GM12892 (cell line): ENCODE results near the gene CCNF. TPM values are rescaled to one million over a fixed set of nuclear protein-coding genes. Genes with fewer than 3 reads are reported as not detected.
"Not testable (repeated sequence)": the region's sequence is repeated elsewhere in the genome, so short reads cannot be mapped to it uniquely, and the experiment has no call there.

ENCODE experiments used
- DNase-seq: peaks from one replicate; pipeline ENCODE4 v3.0.0; 2011; ENCODE audit not compliant: insufficient read length
- FAIRE-seq: peaks from 2 replicates; lab custom pipeline; 2011; peaks lifted over from hg19 to GRCh38; lab: Jason Lieb, UNC
- POLR2A ChIP-seq: IDR thresholded peaks from 2 replicates; pipeline ENCODE4 v1.6.1; 2011; ENCODE audit warnings: low read depth, low read length, control low read depth
- POLR2AphosphoS5 ChIP-seq: IDR thresholded peaks from 2 replicates; pipeline ENCODE4 v1.6.1; 2011; ENCODE audit warnings: low read depth, low read length, control low read depth
- TAF1 ChIP-seq: IDR thresholded peaks from 2 replicates; pipeline ENCODE4 v1.6.1; 2011; ENCODE audit warnings: low read depth, mild to moderate bottlenecking, control low read depth, low read length, borderline replicate concordance
- polyA plus RNA-seq: library from polyadenylated mRNA; unstranded; fragments of >200 nt; gene quantifications from one replicate; pipeline ENCODE4 v1.2.1, GENCODE V29; 2012; ENCODE audit warnings: missing spikeins, inconsistent platforms; ENCODE audit not compliant: missing spikeins

CCNF gene, protein sequence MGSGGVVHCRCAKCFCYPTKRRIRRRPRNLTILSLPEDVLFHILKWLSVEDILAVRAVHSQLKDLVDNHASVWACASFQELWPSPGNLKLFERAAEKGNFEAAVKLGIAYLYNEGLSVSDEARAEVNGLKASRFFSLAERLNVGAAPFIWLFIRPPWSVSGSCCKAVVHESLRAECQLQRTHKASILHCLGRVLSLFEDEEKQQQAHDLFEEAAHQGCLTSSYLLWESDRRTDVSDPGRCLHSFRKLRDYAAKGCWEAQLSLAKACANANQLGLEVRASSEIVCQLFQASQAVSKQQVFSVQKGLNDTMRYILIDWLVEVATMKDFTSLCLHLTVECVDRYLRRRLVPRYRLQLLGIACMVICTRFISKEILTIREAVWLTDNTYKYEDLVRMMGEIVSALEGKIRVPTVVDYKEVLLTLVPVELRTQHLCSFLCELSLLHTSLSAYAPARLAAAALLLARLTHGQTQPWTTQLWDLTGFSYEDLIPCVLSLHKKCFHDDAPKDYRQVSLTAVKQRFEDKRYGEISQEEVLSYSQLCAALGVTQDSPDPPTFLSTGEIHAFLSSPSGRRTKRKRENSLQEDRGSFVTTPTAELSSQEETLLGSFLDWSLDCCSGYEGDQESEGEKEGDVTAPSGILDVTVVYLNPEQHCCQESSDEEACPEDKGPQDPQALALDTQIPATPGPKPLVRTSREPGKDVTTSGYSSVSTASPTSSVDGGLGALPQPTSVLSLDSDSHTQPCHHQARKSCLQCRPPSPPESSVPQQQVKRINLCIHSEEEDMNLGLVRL
- polyA plus RNA-seq: 8.1 TPM

DNA sequence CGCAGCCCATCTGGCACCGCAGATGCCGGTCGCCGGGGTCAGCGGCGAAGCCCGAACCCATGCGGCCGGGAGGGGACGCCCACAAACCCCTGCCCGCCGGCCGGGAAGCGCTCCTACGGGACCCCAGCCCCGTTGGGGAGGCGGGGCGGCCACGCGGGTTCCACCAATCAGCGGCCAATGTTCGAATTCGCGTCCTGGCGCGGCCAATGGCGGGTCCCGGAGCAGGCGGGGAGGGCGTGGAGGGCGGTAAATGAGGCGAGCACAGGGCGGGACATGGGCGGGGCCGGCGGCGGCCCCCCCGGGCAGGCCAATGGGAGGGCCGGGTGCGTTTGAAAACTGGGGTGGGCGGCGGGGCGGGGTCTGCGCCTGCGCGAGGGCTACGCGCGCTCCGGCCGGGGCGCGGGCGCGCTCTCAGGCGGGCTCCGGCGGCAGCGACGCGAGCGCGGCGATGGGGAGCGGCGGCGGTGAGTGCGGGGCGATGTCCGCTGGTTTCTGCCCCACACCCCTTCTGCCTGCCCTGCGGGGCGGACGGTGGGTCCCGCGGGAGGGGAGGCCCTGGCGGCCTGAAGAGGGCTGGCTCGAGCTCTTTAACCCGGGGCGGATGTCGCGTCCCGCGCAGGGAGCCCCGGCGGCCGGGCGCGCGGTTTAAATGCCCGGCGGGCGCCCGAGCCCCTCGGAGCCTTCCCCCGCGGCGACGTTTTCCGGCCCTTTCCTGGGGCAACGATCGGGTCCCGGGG lies at the start of gene CCNF:
Gene CCNF (plus strand): TSS at position 414 of the 737 bp plus-strand sequence. CDS start 35 bp downstream, at position 449.
- FAIRE-seq (peak; percentile 98), DNase-seq (peak; percentile 99)
- TF ChIP-seq POLR2AphosphoS5 (0 out of 2 replicates have a peak, but pooled peaks have one; percentile 41), POLR2A (peak; percentile 62; the same call in 1 of the 2 replicates), TAF1 (0 out of 2 replicates have a peak, but pooled peaks have one; percentile 22)

DNA sequence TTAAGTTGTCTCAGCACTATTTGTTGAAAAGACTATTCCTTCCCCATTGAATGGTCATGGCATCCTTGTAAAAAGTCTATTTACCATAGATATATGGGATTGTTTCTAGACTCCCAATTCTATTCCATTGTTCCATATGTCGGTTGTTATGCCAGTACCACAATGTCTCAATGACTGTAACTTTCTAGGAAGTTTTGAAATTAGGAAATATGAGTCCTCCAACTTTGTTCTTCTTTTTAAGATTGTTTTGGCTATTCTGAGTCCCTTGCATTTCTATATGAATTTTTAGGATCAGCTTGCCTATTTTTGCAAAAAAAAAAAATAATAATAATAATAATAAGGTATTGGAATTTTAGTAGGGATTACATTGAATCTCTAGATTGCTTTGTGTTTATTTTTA lies 45.7 kb upstream of the CCNF start:
- FAIRE-seq (no peak), DNase-seq (no peak)
- TF ChIP-seq POLR2AphosphoS5 (no peak), POLR2A (no peak), TAF1 (no peak)

DNA sequence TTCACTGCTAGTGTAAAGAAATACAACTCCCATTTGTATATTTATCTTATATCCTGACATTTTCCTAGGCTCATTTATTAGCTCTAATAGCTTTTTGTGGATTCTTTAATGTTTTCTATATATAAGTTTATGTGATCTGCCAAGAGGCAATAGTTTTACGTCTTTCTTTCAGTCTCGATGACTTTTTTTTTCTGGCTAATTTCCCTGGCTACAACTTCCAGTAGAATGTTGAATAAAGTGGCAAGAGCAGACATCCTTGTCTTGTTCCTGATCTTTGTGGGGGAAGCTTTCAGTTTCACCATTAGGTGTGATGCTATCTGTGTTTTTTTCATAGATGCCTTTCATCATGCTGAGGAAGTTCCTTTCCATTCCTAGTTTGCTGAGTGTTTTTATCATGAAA lies 44.8 kb upstream of the CCNF start:
- no peak for FAIRE-seq
- no peak for DNase-seq
- TF ChIP-seq TAF1: no peak
- TF ChIP-seq POLR2AphosphoS5: no peak
- no peak for TF ChIP-seq POLR2A

DNA sequence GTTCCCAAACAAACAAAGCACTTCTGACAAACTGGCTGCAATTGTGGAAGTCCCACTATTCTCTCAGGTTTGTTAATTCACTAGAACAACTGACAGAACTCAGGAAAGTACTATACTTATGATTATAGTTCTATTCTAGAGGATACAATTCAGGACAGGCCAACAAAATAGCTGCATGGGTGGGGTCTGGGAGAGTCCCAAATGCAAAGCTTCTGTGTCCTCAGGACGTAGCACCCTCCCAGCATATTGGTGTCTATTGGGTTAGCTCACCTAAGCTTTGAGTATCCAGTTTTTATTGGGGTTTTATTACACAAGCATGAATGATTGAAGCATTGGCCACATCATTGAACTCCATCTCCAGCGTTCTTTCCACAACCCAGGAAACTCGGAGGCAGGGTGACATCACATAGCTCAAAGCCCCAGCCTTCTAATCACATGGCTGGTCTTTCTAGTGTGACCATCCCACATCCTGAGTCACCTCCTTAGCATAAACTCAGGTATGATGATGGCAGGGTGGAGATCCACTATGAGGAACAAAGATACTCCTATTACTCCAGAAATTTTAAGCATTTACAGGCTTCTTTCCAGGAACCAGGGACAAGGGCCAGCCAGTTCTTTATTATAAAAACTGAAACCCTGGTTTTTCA lies 43.9 kb upstream of the CCNF start:
- no peak for FAIRE-seq
- no peak for DNase-seq
- no peak for TF ChIP-seq TAF1
- TF ChIP-seq POLR2A: no peak
- TF ChIP-seq POLR2AphosphoS5: no peak

DNA sequence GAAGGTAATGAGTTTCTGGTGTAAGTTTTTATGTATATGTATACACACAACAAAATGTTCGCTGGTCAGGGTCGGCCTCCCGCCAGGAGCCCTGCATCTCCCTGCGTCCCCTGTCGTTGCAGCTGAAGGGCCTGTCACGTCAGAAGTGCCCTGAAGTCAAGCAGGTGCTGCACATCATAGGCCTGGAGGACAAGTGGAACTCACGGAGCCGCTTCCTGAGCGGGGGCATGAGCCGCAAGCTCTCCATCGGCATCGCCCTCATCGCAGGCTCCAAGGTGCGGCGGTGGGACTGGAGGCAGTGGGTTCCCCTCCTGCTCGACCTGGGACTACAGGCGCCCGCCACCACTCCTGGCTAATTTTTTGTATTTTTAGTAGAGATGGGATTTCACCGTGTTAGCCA lies 43.3 kb upstream of the CCNF start:
- FAIRE-seq, DNase-seq: not testable (repeated sequence)

DNA sequence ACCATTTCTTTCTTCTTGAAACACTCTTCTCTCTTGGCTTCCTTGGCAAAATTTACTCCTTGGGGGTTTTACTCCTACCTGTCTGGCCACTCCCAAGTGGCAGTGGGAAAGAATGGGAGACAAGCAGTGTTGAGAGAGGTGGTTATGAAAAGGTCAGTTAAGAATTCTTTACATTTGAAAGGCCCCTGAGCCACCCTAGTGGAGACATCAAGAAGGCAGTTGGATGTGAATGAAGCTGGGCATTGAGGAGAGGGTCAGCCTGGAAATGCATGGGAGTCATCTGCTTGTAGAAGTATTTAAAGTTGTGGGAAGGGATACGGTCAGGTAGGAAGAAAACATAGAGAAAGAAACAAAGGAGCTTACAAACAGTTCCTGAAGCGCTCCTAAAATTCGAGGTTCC lies 42.3 kb upstream of the CCNF start:
- DNase-seq: no peak
- TF ChIP-seq POLR2AphosphoS5: no peak
- no peak for TF ChIP-seq POLR2A
- TF ChIP-seq TAF1: no peak
- FAIRE-seq: no peak

DNA sequence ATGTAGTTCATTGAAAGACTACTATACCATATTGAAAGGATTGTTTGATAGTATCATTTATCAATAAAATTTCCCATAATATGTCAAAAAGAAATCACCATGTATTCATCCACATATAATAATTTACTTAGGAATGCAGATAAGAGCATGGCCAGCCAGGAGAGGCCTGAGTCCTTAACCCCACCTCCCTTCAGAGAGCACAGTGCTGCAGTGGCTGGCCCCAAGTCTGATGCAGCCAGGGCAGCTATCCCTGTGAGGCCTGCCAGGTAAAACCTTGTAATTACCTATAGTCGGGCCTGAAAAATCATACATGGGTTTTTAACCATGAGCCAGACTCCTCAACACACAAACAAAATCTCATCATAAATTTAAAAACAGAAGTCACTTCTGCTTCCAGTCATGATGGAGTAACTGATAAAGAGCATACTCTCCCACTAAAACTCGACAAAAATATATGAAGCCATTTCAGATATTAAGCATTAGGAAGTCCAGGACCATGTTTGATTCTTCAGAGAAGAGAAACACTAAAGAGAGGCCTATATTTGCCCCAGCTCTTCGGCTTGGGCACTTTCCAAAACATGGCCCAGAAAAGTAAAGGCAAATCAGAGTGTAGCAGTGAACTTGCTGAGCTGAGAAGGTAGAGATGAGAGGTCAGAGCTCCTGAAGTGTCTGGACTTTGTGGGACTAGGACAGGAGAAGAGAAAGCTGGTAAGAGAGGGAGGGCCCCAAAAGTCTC lies 40.9 kb upstream of the CCNF start:
- no peak for DNase-seq
- TF ChIP-seq POLR2AphosphoS5: no peak
- TF ChIP-seq POLR2A: no peak
- TF ChIP-seq TAF1: no peak
- FAIRE-seq: no peak

DNA sequence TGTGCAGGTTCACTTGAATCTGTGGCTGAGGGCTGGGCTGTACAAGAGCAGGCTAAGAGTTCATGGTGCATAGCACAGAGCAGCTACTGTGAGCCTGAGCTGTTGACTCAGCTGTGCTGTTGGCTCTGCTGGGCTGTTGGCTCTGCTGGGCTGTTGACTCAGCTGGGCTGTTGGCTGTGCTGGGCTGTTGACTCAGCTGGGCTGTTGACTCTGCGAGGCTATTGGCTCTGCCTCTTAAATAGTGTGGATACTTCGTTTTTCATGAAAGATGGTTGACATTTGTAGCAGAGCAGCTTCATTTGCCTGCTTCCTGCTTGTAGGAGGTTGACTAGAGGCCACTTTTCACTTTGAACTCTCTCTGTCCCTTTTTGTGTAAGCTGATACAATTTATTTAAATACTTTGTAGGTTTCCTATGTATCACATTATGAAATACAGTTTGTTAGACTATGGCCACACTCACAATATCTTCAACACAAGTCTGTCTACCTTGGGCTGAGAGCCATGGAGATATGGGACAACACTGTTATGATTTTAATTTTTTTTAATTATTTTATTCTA lies 40.3 kb upstream of the CCNF start:
- DNase-seq (no peak), FAIRE-seq (no peak)
- TF ChIP-seq POLR2A: no peak
- no peak for TF ChIP-seq POLR2AphosphoS5
- TF ChIP-seq TAF1: no peak

DNA sequence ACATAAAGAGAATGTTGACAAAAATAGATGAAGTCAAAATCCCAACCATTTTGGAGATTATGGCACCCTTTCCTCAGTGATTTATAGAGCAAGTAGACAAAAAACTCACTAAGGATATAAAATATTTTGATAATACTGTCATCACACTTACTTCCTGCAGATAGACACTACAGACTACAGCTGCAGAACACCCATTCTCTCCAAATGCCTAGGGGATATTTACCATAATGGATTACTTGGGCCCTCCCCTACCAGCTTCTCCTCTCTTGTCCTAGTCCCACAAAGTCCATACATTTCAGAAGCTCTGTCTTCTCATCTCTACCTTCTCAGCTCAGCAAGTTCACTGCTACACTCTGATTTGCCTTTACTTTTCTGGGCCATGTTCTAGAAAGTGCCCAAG lies 37.2 kb upstream of the CCNF start:
- FAIRE-seq (no peak), DNase-seq (no peak)
- TF ChIP-seq POLR2A (no peak), POLR2AphosphoS5 (no peak), TAF1 (no peak)

DNA sequence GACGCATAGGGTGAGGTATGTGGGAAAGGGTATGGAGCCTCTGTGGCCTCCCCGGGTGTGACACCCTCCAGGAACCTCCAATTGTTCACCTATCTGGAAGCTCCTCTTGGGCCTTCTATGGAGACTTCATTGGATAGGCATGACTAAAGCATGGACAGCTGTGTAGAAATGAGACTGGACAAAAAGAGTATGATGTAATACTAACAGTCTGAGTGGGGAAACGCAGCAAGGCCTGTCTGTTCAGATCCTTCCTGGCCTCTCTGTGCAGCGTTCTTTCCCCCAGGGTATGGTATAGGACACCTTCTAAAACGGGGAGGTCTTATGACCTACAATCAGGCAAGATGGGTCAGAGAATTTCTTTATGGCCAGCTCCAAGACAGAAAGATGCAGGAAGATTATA lies 30.7 kb upstream of the CCNF start:
- DNase-seq (no peak), FAIRE-seq (no peak)
- TF ChIP-seq POLR2AphosphoS5 (no peak), POLR2A (no peak), TAF1 (no peak)

DNA sequence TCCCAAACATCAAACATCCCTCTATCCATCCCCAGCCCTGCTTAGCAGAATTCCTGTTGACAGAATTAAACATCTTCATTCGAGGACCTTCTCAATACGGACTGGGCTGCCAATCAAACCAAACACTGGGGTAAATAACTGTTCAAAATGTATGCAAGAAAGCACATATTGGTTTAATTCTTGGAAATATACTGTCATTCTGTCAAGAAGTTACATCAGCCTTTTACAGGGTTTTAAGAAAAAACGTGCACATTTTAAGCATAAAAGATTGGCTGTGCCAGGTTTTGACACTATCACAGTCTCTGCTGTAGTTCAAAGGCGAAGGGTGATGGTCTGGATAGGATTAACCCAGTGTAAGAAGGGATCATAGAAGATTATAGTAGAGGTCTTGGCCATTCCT lies 25.1 kb upstream of the CCNF start:
- no peak for DNase-seq
- FAIRE-seq: no peak
- no peak for TF ChIP-seq TAF1
- TF ChIP-seq POLR2A: no peak
- no peak for TF ChIP-seq POLR2AphosphoS5
